ENCODE data around the gene CIC. TPM values are rescaled to one million over a fixed set of nuclear protein-coding genes. Genes with fewer than 3 reads are reported as not detected.

Gene CIC
- total RNA-seq, 4 donors from 2014 or later: 50.6 to 98.3 (median 56.9) TPM

DNA sequence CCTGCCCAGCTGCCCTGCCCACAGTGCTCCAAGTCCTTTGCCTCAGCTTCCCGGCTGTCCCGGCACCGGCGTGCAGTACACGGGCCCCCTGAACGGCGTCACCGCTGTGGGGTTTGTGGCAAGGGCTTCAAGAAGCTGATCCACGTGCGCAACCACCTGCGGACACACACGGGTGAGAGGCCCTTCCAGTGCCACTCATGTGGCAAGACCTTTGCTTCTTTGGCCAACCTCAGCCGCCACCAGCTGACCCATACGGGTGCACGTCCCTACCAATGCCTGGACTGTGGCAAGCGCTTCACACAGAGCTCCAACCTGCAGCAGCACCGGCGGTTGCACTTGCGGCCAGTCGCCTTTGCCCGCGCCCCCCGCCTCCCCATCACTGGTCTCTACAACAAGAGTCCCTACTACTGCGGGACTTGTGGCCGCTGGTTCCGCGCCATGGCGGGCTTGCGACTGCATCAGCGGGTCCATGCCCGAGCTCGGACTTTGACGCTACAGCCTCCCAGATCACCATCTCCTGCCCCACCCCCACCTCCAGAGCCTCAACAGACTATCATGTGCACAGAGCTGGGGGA is 43.2 kb upstream of the CIC start:
- TF ChIP-seq CTCF (IDR thresholded peaks at IDR 0.05): no peak
- no peak for TF ChIP-seq POLR2A (IDR thresholded peaks at IDR 0.05)
- intact Hi-C loops (cut with DNase I): no loop called here
- Histone ChIP-seq H3K4me1 (peaks cover 4 to 8% of the 10 kb centered on the region in 2 donors), H3K4me3 (replicated peaks in 1 of 3) (no peak overlapping the region), H3K27me3 (no peaks in the 10 kb centered on the region), H3K36me3 (peaks cover 46% of the 10 kb centered on the region in 2 donors), H3K27ac (no peak overlapping the region), H3K9me3 (no peaks in the 10 kb centered on the region)
- 96 to 97% methylated on average over 25 to 33 of the region's 33 CpGs for WGBS, 2 donors
- DNase-seq: no peak

DNA sequence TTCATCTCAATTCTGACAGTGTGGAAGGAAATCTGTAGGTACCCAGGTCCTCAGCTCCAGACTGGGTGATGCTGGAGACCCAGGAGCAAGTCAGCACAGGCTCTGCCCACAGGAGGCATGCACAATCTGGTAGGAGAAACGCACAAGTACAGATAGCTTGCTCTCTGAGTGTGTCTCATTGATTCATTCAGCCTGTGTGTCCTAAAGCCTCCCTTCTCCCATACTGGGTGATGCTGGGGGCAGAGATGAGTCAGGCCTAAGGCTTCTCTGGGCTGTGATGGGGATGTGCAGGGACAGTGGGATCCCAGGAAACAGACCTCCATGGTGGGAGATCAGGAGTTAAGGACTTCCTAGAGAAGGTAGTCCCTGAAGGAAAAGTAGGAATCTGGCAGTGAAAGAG is 42.2 kb upstream of the CIC start:
- DNase-seq: no peak
- no peaks in the 10 kb centered on the region for H3K9me3 ChIP-seq
- TF ChIP-seq POLR2A (IDR thresholded peaks at IDR 0.05) (no peak), CTCF (IDR thresholded peaks at IDR 0.05) (no peak)
- H3K27me3 ChIP-seq: no peaks in the 10 kb centered on the region
- WGBS, 2 donors: 89 to 100% methylated on average over 1 of the region's 1 CpG
- no peak overlapping the region for H3K27ac ChIP-seq
- H3K4me3 ChIP-seq (replicated peaks in 1 of 3): no peak overlapping the region
- intact Hi-C loops (cut with DNase I): no loop called here
- no peaks in the 10 kb centered on the region for H3K4me1 ChIP-seq
- peaks cover 55 to 57% of the 10 kb centered on the region in 2 donors for H3K36me3 ChIP-seq

DNA sequence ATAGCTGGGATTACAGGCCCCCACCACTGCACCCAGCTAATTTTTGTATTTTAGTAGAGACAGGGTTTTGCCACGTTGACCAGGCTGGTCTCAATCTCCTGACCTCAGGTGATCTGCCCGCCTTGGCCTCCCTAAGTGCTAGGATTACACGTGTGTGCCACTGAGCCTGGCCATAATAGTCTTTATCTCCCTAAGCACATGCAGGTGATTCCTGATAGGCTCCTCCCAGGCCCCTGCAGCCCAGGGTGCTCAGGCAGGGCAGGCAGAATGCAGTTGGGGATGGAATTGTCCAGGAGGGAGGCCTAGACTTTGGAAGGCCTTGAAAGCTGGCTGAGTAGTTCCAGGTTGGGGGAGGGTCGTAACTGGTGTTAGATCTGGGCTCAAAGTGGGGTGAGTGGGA is 40.4 kb upstream of the CIC start:
- Histone ChIP-seq H3K27ac (no peak overlapping the region), H3K4me3 (replicated peaks in 1 of 3) (no peak overlapping the region), H3K36me3 (peaks cover 71 to 73% of the 10 kb centered on the region in 2 donors), H3K27me3 (no peaks in the 10 kb centered on the region), H3K4me1 (no peaks in the 10 kb centered on the region), H3K9me3 (no peaks in the 10 kb centered on the region)
- no peak for DNase-seq
- intact Hi-C loops (cut with DNase I): no loop called here
- WGBS, 2 donors: 88 to 90% methylated on average over 4 of the region's 4 CpGs
- TF ChIP-seq CTCF (IDR thresholded peaks at IDR 0.05) (no peak), POLR2A (IDR thresholded peaks at IDR 0.05) (no peak)

GRCh38 chr19:42229301-42229854 is 39.7 kb upstream of the CIC start:
- H3K9me3 ChIP-seq: no peaks in the 10 kb centered on the region
- H3K36me3 ChIP-seq: peaks cover 75 to 76% of the 10 kb centered on the region in 2 donors
- H3K27ac ChIP-seq: no peak overlapping the region
- no peaks in the 10 kb centered on the region for H3K4me1 ChIP-seq
- 71 to 93% methylated on average over 4 of the region's 4 CpGs for WGBS, 2 donors
- H3K27me3 ChIP-seq: no peaks in the 10 kb centered on the region
- H3K4me3 ChIP-seq (replicated peaks in 1 of 3): no peak overlapping the region
- intact Hi-C loops (cut with DNase I): no loop called here
- TF ChIP-seq CTCF (IDR thresholded peaks at IDR 0.05) (no peak), POLR2A (IDR thresholded peaks at IDR 0.05) (no peak)
- no peak for DNase-seq

GRCh38 chr19:42229855-42230351 is 39.1 kb upstream of the CIC start:
- Histone ChIP-seq H3K27me3 (no peaks in the 10 kb centered on the region), H3K36me3 (peaks cover 71 to 75% of the 10 kb centered on the region in 2 donors), H3K4me1 (no peaks in the 10 kb centered on the region), H3K4me3 (replicated peaks in 1 of 3) (no peak overlapping the region), H3K27ac (no peak overlapping the region), H3K9me3 (no peaks in the 10 kb centered on the region)
- intact Hi-C loops (cut with DNase I): no loop called here
- 67 to 83% methylated on average over 8 of the region's 8 CpGs for WGBS, 2 donors
- DNase-seq: no peak
- TF ChIP-seq POLR2A (IDR thresholded peaks at IDR 0.05): no peak
- TF ChIP-seq CTCF (IDR thresholded peaks at IDR 0.05): no peak
